Measurements from ENCODE around the gene CHRDL2. TPM values are rescaled to one million over a fixed set of nuclear protein-coding genes. Genes with fewer than 3 reads are reported as not detected.

CHRDL2 gene
- total RNA-seq, 1 donor from 2014 or later, result not detected

DNA sequence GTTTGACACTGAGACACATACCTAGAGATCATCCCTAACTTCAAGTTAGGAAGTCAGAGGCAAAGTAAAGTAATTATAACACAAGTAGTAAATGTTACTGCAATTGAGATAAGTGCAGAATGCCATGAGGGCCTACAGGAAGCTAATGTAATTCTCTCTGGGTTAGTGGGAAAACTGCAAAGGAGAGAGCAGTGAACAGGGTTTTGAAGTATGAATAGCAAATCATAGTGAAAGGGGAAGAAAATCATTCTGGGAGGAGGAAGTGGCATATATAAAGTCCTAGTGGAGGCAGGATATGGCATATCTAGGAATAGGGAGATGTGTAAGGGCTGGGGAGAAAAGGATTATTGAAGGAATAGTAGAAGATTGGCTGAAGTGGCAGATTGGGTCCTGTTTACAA is 45.3 kb upstream of the CHRDL2 start:
- TF ChIP-seq, protein P1, sequence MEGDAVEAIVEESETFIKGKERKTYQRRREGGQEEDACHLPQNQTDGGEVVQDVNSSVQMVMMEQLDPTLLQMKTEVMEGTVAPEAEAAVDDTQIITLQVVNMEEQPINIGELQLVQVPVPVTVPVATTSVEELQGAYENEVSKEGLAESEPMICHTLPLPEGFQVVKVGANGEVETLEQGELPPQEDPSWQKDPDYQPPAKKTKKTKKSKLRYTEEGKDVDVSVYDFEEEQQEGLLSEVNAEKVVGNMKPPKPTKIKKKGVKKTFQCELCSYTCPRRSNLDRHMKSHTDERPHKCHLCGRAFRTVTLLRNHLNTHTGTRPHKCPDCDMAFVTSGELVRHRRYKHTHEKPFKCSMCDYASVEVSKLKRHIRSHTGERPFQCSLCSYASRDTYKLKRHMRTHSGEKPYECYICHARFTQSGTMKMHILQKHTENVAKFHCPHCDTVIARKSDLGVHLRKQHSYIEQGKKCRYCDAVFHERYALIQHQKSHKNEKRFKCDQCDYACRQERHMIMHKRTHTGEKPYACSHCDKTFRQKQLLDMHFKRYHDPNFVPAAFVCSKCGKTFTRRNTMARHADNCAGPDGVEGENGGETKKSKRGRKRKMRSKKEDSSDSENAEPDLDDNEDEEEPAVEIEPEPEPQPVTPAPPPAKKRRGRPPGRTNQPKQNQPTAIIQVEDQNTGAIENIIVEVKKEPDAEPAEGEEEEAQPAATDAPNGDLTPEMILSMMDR (IDR thresholded peaks at IDR 0.05; ENCODE audit: partially characterized antibody, unreplicated experiment), result no peak
- Mint-ChIP-seq H3K4me1 (ENCODE audit: low read depth, unreplicated experiment) (no peaks in the 10 kb centered on the region), H3K36me3 (ENCODE audit: unreplicated experiment) (no peaks in the 10 kb centered on the region), H3K9me3 (ENCODE audit: unreplicated experiment) (no peaks in the 10 kb centered on the region), H3K27me3 (ENCODE audit: unreplicated experiment) (peaks cover 2% of the 10 kb centered on the region), H3K27ac (ENCODE audit: unreplicated experiment) (no peak overlapping the region), H3K4me3 (ENCODE audit: unreplicated experiment) (no peak overlapping the region)
- DNase-seq, result no peak

GRCh38 chr11:74775762-74776161 is 44.5 kb upstream of the CHRDL2 start:
- Mint-ChIP-seq H3K4me1 (ENCODE audit: low read depth, unreplicated experiment) (no peaks in the 10 kb centered on the region), H3K27ac (ENCODE audit: unreplicated experiment) (no peak overlapping the region), H3K36me3 (ENCODE audit: unreplicated experiment) (no peaks in the 10 kb centered on the region), H3K9me3 (ENCODE audit: unreplicated experiment) (no peaks in the 10 kb centered on the region), H3K27me3 (ENCODE audit: unreplicated experiment) (peaks cover 2% of the 10 kb centered on the region), H3K4me3 (ENCODE audit: unreplicated experiment) (no peak overlapping the region)
- DNase-seq, result no peak
- TF ChIP-seq, protein P1 (IDR thresholded peaks at IDR 0.05; ENCODE audit: partially characterized antibody, unreplicated experiment), result no peak

DNA sequence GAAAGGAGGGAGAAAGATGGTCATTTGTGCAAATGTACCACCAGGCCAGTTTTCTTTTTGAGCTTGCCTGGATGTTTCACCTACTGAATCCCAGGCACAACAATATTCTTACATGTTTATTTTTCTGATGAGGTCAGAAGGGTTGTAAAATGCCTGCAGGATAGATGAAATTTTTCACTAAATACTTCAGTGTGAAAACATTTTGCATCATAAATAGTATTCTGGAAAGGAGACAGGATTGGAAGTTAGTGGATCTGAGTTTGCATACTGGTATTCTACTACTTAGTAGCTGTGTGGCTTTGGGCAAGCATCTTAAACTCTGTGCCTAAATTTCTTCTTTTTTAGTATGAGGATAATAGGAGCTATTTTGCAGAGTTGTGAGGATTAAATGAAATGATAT is 42.2 kb upstream of the CHRDL2 start:
- Mint-ChIP-seq H3K9me3 (ENCODE audit: unreplicated experiment) (no peaks in the 10 kb centered on the region), H3K36me3 (ENCODE audit: unreplicated experiment) (no peaks in the 10 kb centered on the region), H3K27ac (ENCODE audit: unreplicated experiment) (no peak overlapping the region), H3K27me3 (ENCODE audit: unreplicated experiment) (peaks cover 6% of the 10 kb centered on the region), H3K4me1 (ENCODE audit: low read depth, unreplicated experiment) (no peaks in the 10 kb centered on the region), H3K4me3 (ENCODE audit: unreplicated experiment) (no peak overlapping the region)
- TF ChIP-seq, protein P1 (IDR thresholded peaks at IDR 0.05; ENCODE audit: partially characterized antibody, unreplicated experiment), result no peak
- no peak for DNase-seq

- no peaks in the 10 kb centered on the region for H3K9me3 Mint-ChIP-seq (ENCODE audit: unreplicated experiment)
- no peaks in the 10 kb centered on the region for H3K4me1 Mint-ChIP-seq (ENCODE audit: low read depth, unreplicated experiment)
- H3K36me3 Mint-ChIP-seq (ENCODE audit: unreplicated experiment), result no peaks in the 10 kb centered on the region
- H3K4me3 Mint-ChIP-seq (ENCODE audit: unreplicated experiment), result no peak overlapping the region
- TF ChIP-seq, protein P1 (IDR thresholded peaks at IDR 0.05; ENCODE audit: partially characterized antibody, unreplicated experiment), result no peak
- H3K27ac Mint-ChIP-seq (ENCODE audit: unreplicated experiment), result no peak overlapping the region
- H3K27me3 Mint-ChIP-seq (ENCODE audit: unreplicated experiment), result peaks cover 4% of the 10 kb centered on the region
- DNase-seq, result no peak
Observed at GRCh38 chr11:74771139-74771538, 39.9 kb upstream of the CHRDL2 start.

- H3K9me3 Mint-ChIP-seq (ENCODE audit: unreplicated experiment), result no peaks in the 10 kb centered on the region
- no peak for DNase-seq
- H3K27ac Mint-ChIP-seq (ENCODE audit: unreplicated experiment), result no peak overlapping the region
- H3K4me3 Mint-ChIP-seq (ENCODE audit: unreplicated experiment), result no peak overlapping the region
- TF ChIP-seq, protein P1 (IDR thresholded peaks at IDR 0.05; ENCODE audit: partially characterized antibody, unreplicated experiment), result no peak
- peaks cover 4% of the 10 kb centered on the region for H3K27me3 Mint-ChIP-seq (ENCODE audit: unreplicated experiment)
- no peaks in the 10 kb centered on the region for H3K36me3 Mint-ChIP-seq (ENCODE audit: unreplicated experiment)
- no peaks in the 10 kb centered on the region for H3K4me1 Mint-ChIP-seq (ENCODE audit: low read depth, unreplicated experiment)
Observed at GRCh38 chr11:74770456-74770855, 39.2 kb upstream of the CHRDL2 start.
